ENCODE data around the gene PTPRN2.

DNA sequence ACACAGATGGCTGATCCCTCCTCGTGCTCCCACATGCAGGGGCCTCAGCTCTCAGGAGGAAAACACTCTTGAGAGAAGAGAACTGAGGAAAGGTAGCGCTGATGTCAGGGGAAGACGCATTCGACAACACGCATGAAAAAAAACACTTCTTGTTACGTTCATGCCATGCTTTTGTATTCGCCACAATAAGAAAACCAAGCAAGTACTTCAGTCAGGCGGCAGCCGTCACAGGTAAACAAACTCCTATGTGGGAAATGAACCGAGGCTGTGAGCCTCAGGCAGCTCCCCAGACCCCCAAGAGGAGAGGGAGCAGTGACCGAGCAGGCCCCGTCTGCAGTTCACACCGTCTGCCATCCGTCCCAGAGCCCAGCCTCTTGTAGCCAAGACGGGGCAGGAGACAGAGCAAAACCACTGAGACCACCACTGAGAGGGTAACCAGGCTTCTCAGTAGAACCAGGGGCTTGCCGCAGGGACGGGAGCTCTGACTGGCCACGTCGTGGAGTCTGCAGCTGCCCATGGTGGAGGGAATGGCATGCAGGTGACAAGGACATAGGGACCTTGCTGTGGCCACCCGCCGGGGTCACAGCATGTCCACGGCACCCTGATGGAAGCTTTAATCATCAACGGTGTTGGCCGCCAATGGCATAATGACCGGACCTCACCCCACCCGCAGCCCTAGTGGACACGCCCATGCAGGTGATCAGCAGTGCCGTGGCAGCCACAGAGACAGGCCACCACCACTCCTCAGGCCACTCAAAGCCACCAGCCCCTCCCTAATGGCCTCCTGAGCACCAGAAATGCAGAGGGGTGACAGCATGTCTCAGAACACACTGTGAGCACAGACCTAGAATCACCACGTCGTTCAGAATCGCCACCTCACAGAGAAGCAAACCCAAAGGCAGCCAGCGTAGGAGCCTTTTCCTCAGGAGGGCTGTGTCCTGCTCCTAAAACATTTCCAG lies 304.3 kb downstream of the PTPRN2 start:
- no peak for TF ChIP-seq GATA3 (IDR thresholded peaks at IDR 0.05; ENCODE audit: low read depth, low read length)
- no peak for TF ChIP-seq GATA2 (IDR thresholded peaks at IDR 0.05; ENCODE audit: low read depth, low read length)

Measured in SH-SY5Y (cell line).